ENCODE data around the gene MRPL45.

MRPL45 gene

DNA sequence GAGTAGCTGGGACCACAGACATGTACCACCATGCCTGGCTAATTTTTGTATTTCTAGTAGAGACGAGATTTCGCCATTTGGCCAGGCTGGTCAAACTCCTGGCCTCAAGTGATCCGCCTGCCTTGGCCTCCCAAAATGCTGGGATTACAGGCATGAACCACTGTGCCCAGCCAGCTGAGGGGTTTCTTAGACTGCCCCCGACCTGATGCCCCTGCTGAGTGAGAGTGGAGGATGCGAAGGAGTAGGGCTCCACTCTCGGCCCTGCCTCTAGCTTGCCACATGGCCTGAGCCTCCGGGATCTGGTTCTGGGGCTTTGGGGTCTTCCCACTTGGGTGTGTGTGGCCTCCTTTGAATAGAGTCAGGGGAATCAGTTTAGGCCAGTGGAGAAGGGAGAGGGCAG lies 35.8 kb downstream of the MRPL45 start:
- H3K27ac ChIP-seq (ENCODE audit: low read depth, low read length) = no peak overlapping the region
- H3K9me3 ChIP-seq (ENCODE audit: control insufficient read depth in 5 of 5, low read length in 5 of 5) = no peaks in the 10 kb centered on the region
- H3K4me3 ChIP-seq (ENCODE audit: low read depth in 1 of 5, low read length in 5 of 5) = no peak overlapping the region
- peaks cover 13 to 43% (median 36%) of the 10 kb centered on the region in 5 donors for H3K27me3 ChIP-seq (ENCODE audit: control insufficient read depth in 5 of 5, insufficient read depth in 4 of 5, low read length in 5 of 5)
- peaks cover 0 to 2% (median 0%) of the 10 kb centered on the region in 5 donors for H3K4me1 ChIP-seq (ENCODE audit: control insufficient read depth in 5 of 5, insufficient read depth in 5 of 5, low read length in 5 of 5)
- no peaks in the 10 kb centered on the region for H3K36me3 ChIP-seq (ENCODE audit: control insufficient read depth in 5 of 5, insufficient read depth in 5 of 5, low read length in 5 of 5)
- H3K9ac ChIP-seq (ENCODE audit: low read length in 5 of 5) = no peak overlapping the region

- peaks cover 15 to 43% (median 35%) of the 10 kb centered on the region in 5 donors for H3K27me3 ChIP-seq (ENCODE audit: control insufficient read depth in 5 of 5, insufficient read depth in 4 of 5, low read length in 5 of 5)
- no peak overlapping the region for H3K27ac ChIP-seq (ENCODE audit: low read depth, low read length)
- H3K4me1 ChIP-seq (ENCODE audit: control insufficient read depth in 5 of 5, insufficient read depth in 5 of 5, low read length in 5 of 5) = no peaks in the 10 kb centered on the region
- H3K36me3 ChIP-seq (ENCODE audit: control insufficient read depth in 5 of 5, insufficient read depth in 5 of 5, low read length in 5 of 5) = no peaks in the 10 kb centered on the region
- no peaks in the 10 kb centered on the region for H3K9me3 ChIP-seq (ENCODE audit: control insufficient read depth in 5 of 5, low read length in 5 of 5)
- no peak overlapping the region for H3K4me3 ChIP-seq (ENCODE audit: low read depth in 1 of 5, low read length in 5 of 5)
- no peak overlapping the region for H3K9ac ChIP-seq (ENCODE audit: low read length in 5 of 5)
These were observed 36.8 kb downstream of the MRPL45 start for GRCh38 chr17:38333635-38334295.

DNA sequence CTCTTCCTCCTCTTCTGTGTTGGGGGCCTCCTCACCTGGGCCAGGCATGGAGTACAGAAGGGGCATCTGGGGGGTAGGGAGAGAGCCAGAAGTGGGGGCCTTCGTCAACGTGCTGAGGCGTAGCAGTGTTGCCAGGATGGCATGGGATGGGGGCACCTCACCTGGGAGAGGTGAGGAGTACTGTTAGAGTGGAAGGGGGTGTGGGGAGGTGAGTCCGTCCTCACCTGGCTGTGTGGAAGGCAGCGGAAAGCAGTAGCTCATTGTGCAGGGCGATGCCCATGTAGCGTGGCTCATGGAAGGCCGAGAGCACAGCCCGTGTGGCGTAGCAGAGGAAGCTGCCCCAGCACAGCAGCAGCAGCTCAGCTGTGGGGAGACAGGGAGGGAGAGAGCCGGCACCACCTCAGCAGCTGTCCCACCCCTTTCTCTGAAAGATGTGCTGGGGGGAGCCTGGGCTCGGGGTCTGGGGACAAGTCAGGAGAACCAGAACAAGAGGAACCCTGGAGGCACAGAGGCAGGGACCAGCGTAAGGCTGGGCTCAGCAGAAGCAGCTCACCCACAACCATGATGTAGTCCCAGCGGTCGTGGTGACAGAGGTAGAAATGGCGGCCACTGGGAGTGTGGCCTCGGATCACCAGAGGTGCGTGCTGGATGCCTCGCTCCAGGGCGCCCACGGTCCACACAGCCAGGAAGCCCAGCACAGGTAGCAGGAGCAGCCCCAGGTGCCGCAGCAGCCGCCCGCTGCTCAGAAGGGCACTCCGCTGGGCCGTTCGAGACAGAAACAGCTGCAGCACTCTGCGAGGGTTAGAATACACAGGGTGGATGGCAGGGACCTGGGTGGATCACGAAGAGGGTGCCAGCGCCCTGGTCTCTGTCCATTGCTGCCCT lies 37.8 kb downstream of the MRPL45 start:
- Histone ChIP-seq H3K27me3 (ENCODE audit: control insufficient read depth in 5 of 5, insufficient read depth in 4 of 5, low read length in 5 of 5) (peaks cover 14 to 43% (median 33%) of the 10 kb centered on the region in 5 donors), H3K9ac (ENCODE audit: low read length in 5 of 5) (no peak overlapping the region), H3K9me3 (ENCODE audit: control insufficient read depth in 5 of 5, low read length in 5 of 5) (no peaks in the 10 kb centered on the region), H3K27ac (ENCODE audit: low read depth, low read length) (no peak overlapping the region), H3K4me3 (ENCODE audit: low read depth in 1 of 5, low read length in 5 of 5) (no peak overlapping the region), H3K36me3 (ENCODE audit: control insufficient read depth in 5 of 5, insufficient read depth in 5 of 5, low read length in 5 of 5) (no peaks in the 10 kb centered on the region), H3K4me1 (ENCODE audit: control insufficient read depth in 5 of 5, insufficient read depth in 5 of 5, low read length in 5 of 5) (no peaks in the 10 kb centered on the region)

- H3K9ac ChIP-seq (ENCODE audit: low read length in 5 of 5) = no peak overlapping the region
- H3K4me1 ChIP-seq (ENCODE audit: control insufficient read depth in 5 of 5, insufficient read depth in 5 of 5, low read length in 5 of 5) = peaks cover 0 to 5% (median 0%) of the 10 kb centered on the region in 5 donors
- H3K36me3 ChIP-seq (ENCODE audit: control insufficient read depth in 5 of 5, insufficient read depth in 5 of 5, low read length in 5 of 5) = no peaks in the 10 kb centered on the region
- H3K27me3 ChIP-seq (ENCODE audit: control insufficient read depth in 5 of 5, insufficient read depth in 4 of 5, low read length in 5 of 5) = peaks cover 8 to 37% (median 20%) of the 10 kb centered on the region in 5 donors
- no peaks in the 10 kb centered on the region for H3K9me3 ChIP-seq (ENCODE audit: control insufficient read depth in 5 of 5, low read length in 5 of 5)
- no peak overlapping the region for H3K4me3 ChIP-seq (ENCODE audit: low read depth in 1 of 5, low read length in 5 of 5)
- no peak overlapping the region for H3K27ac ChIP-seq (ENCODE audit: low read depth, low read length)
These were observed 39.9 kb downstream of the MRPL45 start for GRCh38 chr17:38336838-38337237.

- Histone ChIP-seq H3K4me3 (ENCODE audit: low read depth in 1 of 5, low read length in 5 of 5) (no peak overlapping the region), H3K9me3 (ENCODE audit: control insufficient read depth in 5 of 5, low read length in 5 of 5) (no peaks in the 10 kb centered on the region), H3K4me1 (ENCODE audit: control insufficient read depth in 5 of 5, insufficient read depth in 5 of 5, low read length in 5 of 5) (peaks cover 0 to 5% (median 0%) of the 10 kb centered on the region in 5 donors), H3K27ac (ENCODE audit: low read depth, low read length) (no peak overlapping the region), H3K9ac (ENCODE audit: low read length in 5 of 5) (no peak overlapping the region), H3K27me3 (ENCODE audit: control insufficient read depth in 5 of 5, insufficient read depth in 4 of 5, low read length in 5 of 5) (peaks cover 8 to 29% (median 17%) of the 10 kb centered on the region in 5 donors), H3K36me3 (ENCODE audit: control insufficient read depth in 5 of 5, insufficient read depth in 5 of 5, low read length in 5 of 5) (no peaks in the 10 kb centered on the region)
These were observed 41.1 kb downstream of the MRPL45 start for GRCh38 chr17:38338053-38338452.

GRCh38 chr17:38338535-38338934 lies 41.6 kb downstream of the MRPL45 start:
- peaks cover 0 to 5% (median 0%) of the 10 kb centered on the region in 5 donors for H3K4me1 ChIP-seq (ENCODE audit: control insufficient read depth in 5 of 5, insufficient read depth in 5 of 5, low read length in 5 of 5)
- peaks cover 10 to 28% (median 14%) of the 10 kb centered on the region in 5 donors for H3K27me3 ChIP-seq (ENCODE audit: control insufficient read depth in 5 of 5, insufficient read depth in 4 of 5, low read length in 5 of 5)
- no peaks in the 10 kb centered on the region for H3K36me3 ChIP-seq (ENCODE audit: control insufficient read depth in 5 of 5, insufficient read depth in 5 of 5, low read length in 5 of 5)
- H3K4me3 ChIP-seq (ENCODE audit: low read depth in 1 of 5, low read length in 5 of 5) = no peak overlapping the region
- no peak overlapping the region for H3K9ac ChIP-seq (ENCODE audit: low read length in 5 of 5)
- no peaks in the 10 kb centered on the region for H3K9me3 ChIP-seq (ENCODE audit: control insufficient read depth in 5 of 5, low read length in 5 of 5)
- H3K27ac ChIP-seq (ENCODE audit: low read depth, low read length) = no peak overlapping the region

- no peak overlapping the region for H3K4me3 ChIP-seq (ENCODE audit: low read depth in 1 of 5, low read length in 5 of 5)
These were observed 42.9 kb downstream of the MRPL45 start for GRCh38 chr17:38339891-38340290.

DNA sequence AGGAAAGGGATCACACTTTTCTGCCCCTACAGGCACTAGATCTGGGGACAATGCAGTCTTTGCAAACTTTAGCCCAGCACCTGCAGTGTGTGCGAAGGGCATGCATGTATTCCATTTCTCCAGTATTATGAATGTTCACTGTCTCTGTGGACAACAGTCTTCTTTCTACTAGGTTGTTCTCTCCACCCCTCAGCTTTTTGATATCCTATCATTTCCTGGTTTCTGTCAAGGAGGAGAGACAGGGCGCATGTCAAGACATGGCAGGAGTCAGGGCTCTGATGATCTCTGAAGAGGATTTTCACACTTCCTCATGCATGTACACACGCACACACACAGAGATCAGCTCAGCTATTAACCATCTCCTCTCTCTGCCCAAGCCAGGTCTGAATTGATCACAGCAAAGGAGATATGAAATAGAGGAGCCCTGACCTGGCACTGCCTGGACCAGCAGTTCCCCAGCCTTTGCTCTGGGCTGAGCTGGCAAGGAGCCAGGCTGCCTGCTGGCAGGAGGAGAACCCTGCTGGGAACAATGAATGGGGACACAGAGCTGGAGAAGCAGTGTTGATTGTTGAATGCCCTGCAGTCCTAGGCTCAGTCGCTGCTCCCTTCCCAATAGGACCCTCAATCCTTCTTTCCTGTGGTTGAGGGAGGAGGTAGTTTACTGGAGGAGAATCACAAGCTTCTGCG lies 44.2 kb downstream of the MRPL45 start:
- Histone ChIP-seq H3K4me1 (ENCODE audit: control insufficient read depth in 5 of 5, insufficient read depth in 5 of 5, low read length in 5 of 5) (peaks cover 0 to 5% (median 0%) of the 10 kb centered on the region in 5 donors), H3K27ac (ENCODE audit: low read depth, low read length) (no peak overlapping the region), H3K9ac (ENCODE audit: low read length in 5 of 5) (no peak overlapping the region), H3K9me3 (ENCODE audit: control insufficient read depth in 5 of 5, low read length in 5 of 5) (no peaks in the 10 kb centered on the region), H3K27me3 (ENCODE audit: control insufficient read depth in 5 of 5, insufficient read depth in 4 of 5, low read length in 5 of 5) (peaks cover 9 to 16% (median 11%) of the 10 kb centered on the region in 5 donors), H3K36me3 (ENCODE audit: control insufficient read depth in 5 of 5, insufficient read depth in 5 of 5, low read length in 5 of 5) (no peaks in the 10 kb centered on the region), H3K4me3 (ENCODE audit: low read depth in 1 of 5, low read length in 5 of 5) (no peak overlapping the region)

More at GRCh38 chr17:38339891-38340290, 42.9 kb downstream of the MRPL45 start:
- Histone ChIP-seq H3K27ac (ENCODE audit: low read depth, low read length) (no peak overlapping the region), H3K4me1 (ENCODE audit: control insufficient read depth in 5 of 5, insufficient read depth in 5 of 5, low read length in 5 of 5) (peaks cover 0 to 5% (median 0%) of the 10 kb centered on the region in 5 donors), H3K9ac (ENCODE audit: low read length in 5 of 5) (no peak overlapping the region), H3K9me3 (ENCODE audit: control insufficient read depth in 5 of 5, low read length in 5 of 5) (no peaks in the 10 kb centered on the region), H3K36me3 (ENCODE audit: control insufficient read depth in 5 of 5, insufficient read depth in 5 of 5, low read length in 5 of 5) (no peaks in the 10 kb centered on the region), H3K27me3 (ENCODE audit: control insufficient read depth in 5 of 5, insufficient read depth in 4 of 5, low read length in 5 of 5) (peaks cover 9 to 22% (median 11%) of the 10 kb centered on the region in 5 donors)

- Histone ChIP-seq H3K36me3 (ENCODE audit: control insufficient read depth in 5 of 5, insufficient read depth in 5 of 5, low read length in 5 of 5) (no peaks in the 10 kb centered on the region), H3K27me3 (ENCODE audit: control insufficient read depth in 5 of 5, insufficient read depth in 4 of 5, low read length in 5 of 5) (peaks cover 8 to 14% (median 9%) of the 10 kb centered on the region in 5 donors), H3K9me3 (ENCODE audit: control insufficient read depth in 5 of 5, low read length in 5 of 5) (no peaks in the 10 kb centered on the region), H3K4me3 (ENCODE audit: low read depth in 1 of 5, low read length in 5 of 5) (no peak overlapping the region), H3K9ac (ENCODE audit: low read length in 5 of 5) (no peak overlapping the region), H3K4me1 (ENCODE audit: control insufficient read depth in 5 of 5, insufficient read depth in 5 of 5, low read length in 5 of 5) (peaks cover 0 to 5% (median 0%) of the 10 kb centered on the region in 5 donors), H3K27ac (ENCODE audit: low read depth, low read length) (no peak overlapping the region)
These were observed 46.1 kb downstream of the MRPL45 start for GRCh38 chr17:38342886-38343607.
